OCI-LY1 (cell line): ENCODE results near the gene ACOX1.

Source experiments
- EZH2 ChIP-seq: fragments of 200-600 bp; sonication (generic), shearing (Covaris generic); IDR thresholded peaks from 2 replicates; pipeline ENCODE4 v1.8.0; 2017; ENCODE audit warnings: borderline replicate concordance, mixed run types, mild to moderate bottlenecking, antibody characterized with exemption, low read length, moderate library complexity, mixed read lengths
- TF ChIP-seq, protein P1 (sequence below): fragments of 200-600 bp; sonication (generic), shearing (Covaris generic); IDR thresholded peaks from 2 replicates; pipeline ENCODE4 v1.5.1; 2017; ENCODE audit warnings: mild to moderate bottlenecking, antibody characterized with exemption, low read length, moderate library complexity, mixed read lengths

DNA sequence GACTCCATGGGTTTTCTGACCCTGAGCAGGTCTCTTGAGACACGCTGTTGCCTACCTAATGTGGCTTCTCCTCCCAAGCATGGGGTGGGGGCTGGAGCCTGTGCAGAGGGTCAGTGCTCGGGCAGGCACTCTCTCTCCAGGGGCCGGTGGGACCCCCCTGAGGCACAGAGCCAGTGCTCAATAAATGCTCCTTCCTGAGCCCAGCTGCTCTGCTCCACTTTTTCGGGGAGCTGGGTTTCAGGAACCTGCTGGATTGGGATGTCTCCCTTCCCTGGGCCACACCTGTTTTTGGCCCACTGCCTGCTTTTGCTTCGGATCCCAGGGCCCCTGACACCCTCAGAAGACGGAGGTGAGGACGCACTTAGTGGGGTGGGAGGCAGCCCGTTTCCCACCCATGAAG is 80.9 kb downstream of the ACOX1 start:
- TF ChIP-seq, protein P1, sequence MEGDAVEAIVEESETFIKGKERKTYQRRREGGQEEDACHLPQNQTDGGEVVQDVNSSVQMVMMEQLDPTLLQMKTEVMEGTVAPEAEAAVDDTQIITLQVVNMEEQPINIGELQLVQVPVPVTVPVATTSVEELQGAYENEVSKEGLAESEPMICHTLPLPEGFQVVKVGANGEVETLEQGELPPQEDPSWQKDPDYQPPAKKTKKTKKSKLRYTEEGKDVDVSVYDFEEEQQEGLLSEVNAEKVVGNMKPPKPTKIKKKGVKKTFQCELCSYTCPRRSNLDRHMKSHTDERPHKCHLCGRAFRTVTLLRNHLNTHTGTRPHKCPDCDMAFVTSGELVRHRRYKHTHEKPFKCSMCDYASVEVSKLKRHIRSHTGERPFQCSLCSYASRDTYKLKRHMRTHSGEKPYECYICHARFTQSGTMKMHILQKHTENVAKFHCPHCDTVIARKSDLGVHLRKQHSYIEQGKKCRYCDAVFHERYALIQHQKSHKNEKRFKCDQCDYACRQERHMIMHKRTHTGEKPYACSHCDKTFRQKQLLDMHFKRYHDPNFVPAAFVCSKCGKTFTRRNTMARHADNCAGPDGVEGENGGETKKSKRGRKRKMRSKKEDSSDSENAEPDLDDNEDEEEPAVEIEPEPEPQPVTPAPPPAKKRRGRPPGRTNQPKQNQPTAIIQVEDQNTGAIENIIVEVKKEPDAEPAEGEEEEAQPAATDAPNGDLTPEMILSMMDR = no peak
- TF ChIP-seq EZH2 = no peak
